ENCODE measurements around the gene DGCR6L. TPM values are rescaled to one million over a fixed set of nuclear protein-coding genes. Genes with fewer than 3 reads are reported as not detected.
"Not testable (repeated sequence)": the region's sequence is repeated elsewhere in the genome, so short reads cannot be mapped to it uniquely, and the experiment has no call there.

DGCR6L gene
- total RNA-seq, 1 experiment from 2014 or later, result 50.7 TPM

- POLR2A ChIA-PET (ENCODE audit: low non-redundant PET), result interaction anchor here (0.6 kb wide), 1 partner anchor 99 kb away, joined by 24 read pairs; no protein-coding TSS in a partner anchor
- peak overlapping the region; percentile 96 for H3K27ac ChIP-seq (ENCODE audit: low read depth, low read length, poor library complexity, severe bottlenecking)
Observed at GRCh38 chr22:20319041-20319744, 667 bp downstream of the DGCR6L start.

GRCh38 chr22:20318043-20318688 lies 1.7 kb downstream of the DGCR6L start:
- H3K4me1 ChIP-seq (ENCODE audit: insufficient read depth, low read length, poor library complexity, severe bottlenecking); POLR2A ChIA-PET (ENCODE audit: low non-redundant PET); BruUV-seq (replicated peaks); intact Hi-C loops (cut with micrococcal nuclease; ENCODE audit: unreplicated experiment); H3K27ac ChIP-seq (ENCODE audit: low read depth, low read length, poor library complexity, severe bottlenecking); H3K4me3 ChIP-seq (ENCODE audit: low read depth, low read length, poor library complexity, severe bottlenecking); DNase-seq (ENCODE audit: low spot score); H3K9me3 ChIP-seq (ENCODE audit: low read depth, low read length, poor library complexity, severe bottlenecking); H3K36me3 ChIP-seq (ENCODE audit: insufficient read depth, low read length, poor library complexity, severe bottlenecking); H3K27me3 ChIP-seq (replicated peaks; ENCODE audit: insufficient read depth, low read depth, low read length, poor library complexity): not testable (repeated sequence)
- CTCF ChIA-PET, result interaction anchor here (0.5 to 0.6 kb wide), 3 partner anchors 26 to 356 kb away, joined by 3 to 4 read pairs (median 3); no protein-coding TSS in a partner anchor

More at GRCh38 chr22:20319041-20319744, 667 bp downstream of the DGCR6L start:
- no peak for TF ChIP-seq EZH2 (IDR thresholded peaks at IDR 0.05; ENCODE audit: borderline replicate concordance, low read depth, low read length, poor library complexity, severe bottlenecking)
- no peak for TF ChIP-seq CTCF (conservative IDR thresholded peaks at IDR 0.05; ENCODE audit: low read depth, low read length)
- Histone ChIP-seq H3K9me3 (ENCODE audit: low read depth, low read length, poor library complexity, severe bottlenecking) (no peaks in the 10 kb centered on the region), H3K36me3 (ENCODE audit: insufficient read depth, low read length, poor library complexity, severe bottlenecking) (no peaks in the 10 kb centered on the region), H3K4me1 (ENCODE audit: insufficient read depth, low read length, poor library complexity, severe bottlenecking) (peaks cover 3% of the 10 kb centered on the region), H3K4me3 (ENCODE audit: low read depth, low read length, poor library complexity, severe bottlenecking) (peak overlapping the region; percentile 95), H3K27me3 (replicated peaks; ENCODE audit: insufficient read depth, low read depth, low read length, poor library complexity) (no peaks in the 10 kb centered on the region)
- intact Hi-C loops (cut with micrococcal nuclease; ENCODE audit: unreplicated experiment), result loop anchor here (1.0 kb wide), 1 partner anchor 20 kb away; no protein-coding TSS in a partner anchor
- peak; percentile 43 for DNase-seq (ENCODE audit: low spot score)
- CTCF ChIA-PET, result interaction anchor here (0.7 to 1.2 kb wide), 2 partner anchors 19 to 137 kb away, joined by 3 to 4 read pairs; no protein-coding TSS in a partner anchor
- no TSS peak for BruUV-seq (replicated peaks)

- DNase-seq (ENCODE audit: low spot score); H3K9me3 ChIP-seq (ENCODE audit: low read depth, low read length, poor library complexity, severe bottlenecking); H3K4me1 ChIP-seq (ENCODE audit: insufficient read depth, low read length, poor library complexity, severe bottlenecking); POLR2A ChIA-PET (ENCODE audit: low non-redundant PET); H3K4me3 ChIP-seq (ENCODE audit: low read depth, low read length, poor library complexity, severe bottlenecking); H3K36me3 ChIP-seq (ENCODE audit: insufficient read depth, low read length, poor library complexity, severe bottlenecking); H3K27me3 ChIP-seq (replicated peaks; ENCODE audit: insufficient read depth, low read depth, low read length, poor library complexity); intact Hi-C loops (cut with micrococcal nuclease; ENCODE audit: unreplicated experiment); H3K27ac ChIP-seq (ENCODE audit: low read depth, low read length, poor library complexity, severe bottlenecking): not testable (repeated sequence)
- CTCF ChIA-PET, result interaction anchor here (0.5 to 0.6 kb wide), 3 partner anchors 26 to 355 kb away, joined by 3 to 4 read pairs (median 3); no protein-coding TSS in a partner anchor
- peak; percentile 71 for TF ChIP-seq CTCF (conservative IDR thresholded peaks at IDR 0.05; ENCODE audit: low read depth, low read length)
- TSS peak; percentile 30 for BruUV-seq (replicated peaks)
Observed at GRCh38 chr22:20317402-20318042, 2.3 kb downstream of the DGCR6L start.

All from A673 (cell line).